Measurements from ENCODE around the gene GPR155.

DNA sequence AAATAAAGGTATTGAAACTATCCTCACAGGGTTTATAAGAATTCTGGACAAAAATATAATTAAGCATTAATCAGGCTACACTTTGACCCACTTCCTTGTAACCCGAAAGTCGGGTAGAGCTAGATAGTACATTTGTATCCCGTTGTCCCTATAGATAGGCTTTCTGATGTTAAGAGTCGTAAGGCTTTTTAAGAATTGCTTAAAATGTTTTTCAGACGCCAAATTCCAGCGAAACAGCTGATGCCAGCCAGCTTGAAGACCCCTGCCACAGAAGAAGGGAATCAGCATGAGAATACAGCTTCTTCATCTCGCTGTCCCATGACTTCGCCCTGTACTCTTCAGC lies 962 bp upstream of the GPR155 start:
- TF ChIP-seq, protein P1, sequence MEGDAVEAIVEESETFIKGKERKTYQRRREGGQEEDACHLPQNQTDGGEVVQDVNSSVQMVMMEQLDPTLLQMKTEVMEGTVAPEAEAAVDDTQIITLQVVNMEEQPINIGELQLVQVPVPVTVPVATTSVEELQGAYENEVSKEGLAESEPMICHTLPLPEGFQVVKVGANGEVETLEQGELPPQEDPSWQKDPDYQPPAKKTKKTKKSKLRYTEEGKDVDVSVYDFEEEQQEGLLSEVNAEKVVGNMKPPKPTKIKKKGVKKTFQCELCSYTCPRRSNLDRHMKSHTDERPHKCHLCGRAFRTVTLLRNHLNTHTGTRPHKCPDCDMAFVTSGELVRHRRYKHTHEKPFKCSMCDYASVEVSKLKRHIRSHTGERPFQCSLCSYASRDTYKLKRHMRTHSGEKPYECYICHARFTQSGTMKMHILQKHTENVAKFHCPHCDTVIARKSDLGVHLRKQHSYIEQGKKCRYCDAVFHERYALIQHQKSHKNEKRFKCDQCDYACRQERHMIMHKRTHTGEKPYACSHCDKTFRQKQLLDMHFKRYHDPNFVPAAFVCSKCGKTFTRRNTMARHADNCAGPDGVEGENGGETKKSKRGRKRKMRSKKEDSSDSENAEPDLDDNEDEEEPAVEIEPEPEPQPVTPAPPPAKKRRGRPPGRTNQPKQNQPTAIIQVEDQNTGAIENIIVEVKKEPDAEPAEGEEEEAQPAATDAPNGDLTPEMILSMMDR (IDR thresholded peaks at IDR 0.05; ENCODE audit: low read depth, low read length, poor library complexity, severe bottlenecking): no peak
- TF ChIP-seq EZH2phosphoT487 (IDR thresholded peaks at IDR 0.05; ENCODE audit: borderline replicate concordance, low read length): no peak

Data from DOHH2 (cell line).